Activated T-cell treated with anti-CD3 and anti-CD28 coated beads for 24 hours (primary cell): ENCODE results near the gene CCDC102B.
"Not testable (repeated sequence)": the region's sequence is repeated elsewhere in the genome, so short reads cannot be mapped to it uniquely, and the experiment has no call there.

Experiments used
- DNase-seq: peaks from one replicate; pipeline ENCODE4 v3.0.0-alpha.2; 2020; ENCODE audit warnings: low read depth

The CCDC102B gene

GRCh38 chr18:68797871-68798270 is at the start of gene CCDC102B:
CCDC102B (plus strand) TSS chr18:68798080; CDS start chr18:68836764, 38,684 bp downstream.
- DNase-seq: no peak

GRCh38 chr18:68757126-68757525 is 40.8 kb upstream of the CCDC102B start:
- DNase-seq: no peak

DNA sequence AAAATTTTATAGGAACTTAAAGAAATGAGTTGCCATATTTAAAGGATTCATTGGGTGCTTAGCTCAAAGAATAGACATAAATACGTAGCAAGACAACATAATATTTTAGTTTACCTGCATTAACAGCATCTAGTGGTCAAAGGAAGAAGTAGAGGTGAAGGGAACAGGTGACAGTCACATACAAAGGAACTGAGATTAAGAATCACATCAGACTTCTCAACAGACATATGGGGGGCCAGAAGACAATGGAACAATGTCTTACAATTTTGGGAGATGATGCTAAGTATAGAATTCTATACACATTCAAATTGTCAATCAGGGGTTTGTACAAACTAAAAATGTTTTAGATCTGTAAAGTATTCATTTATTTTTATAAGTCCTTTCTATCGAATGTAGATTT is 38.6 kb upstream of the CCDC102B start:
- no peak for DNase-seq

DNA sequence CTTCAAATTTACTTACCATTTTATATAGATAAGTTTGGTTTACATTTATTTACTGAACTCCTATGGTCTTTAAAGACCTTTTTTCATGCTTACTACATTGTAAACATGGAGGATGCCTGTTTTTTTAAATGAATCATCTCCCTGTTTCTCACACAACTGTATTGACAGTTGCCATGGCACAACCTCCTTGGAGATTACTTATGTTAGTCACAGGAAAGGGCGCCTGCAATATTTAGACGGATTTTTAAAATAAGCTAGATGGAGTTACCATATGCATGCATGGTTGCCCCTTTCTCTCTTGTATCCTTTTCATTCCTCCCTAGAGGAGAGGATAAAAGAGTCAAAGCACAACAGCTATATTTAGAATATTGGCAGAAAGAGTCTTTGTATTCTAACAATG is 34.8 kb upstream of the CCDC102B start:
- DNase-seq: no peak

DNA sequence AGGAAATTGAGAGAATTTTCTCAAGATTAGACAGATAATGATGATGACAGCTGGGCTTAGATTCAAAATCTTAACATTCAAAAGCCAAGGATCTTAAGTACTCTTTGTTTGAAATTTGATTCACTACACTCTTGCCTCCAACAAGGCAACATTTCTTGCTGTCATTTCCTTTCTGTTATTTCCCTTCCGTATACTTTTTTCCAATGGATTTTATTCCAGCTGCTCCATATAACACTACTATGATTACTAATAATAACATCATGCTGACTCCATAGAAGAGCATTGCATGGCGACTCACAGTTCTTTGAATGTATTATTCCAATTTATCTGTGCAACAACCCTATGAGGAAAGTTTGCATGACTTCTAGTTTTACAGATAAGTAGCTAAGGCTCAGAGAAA is 33.9 kb upstream of the CCDC102B start:
- no peak for DNase-seq

DNA sequence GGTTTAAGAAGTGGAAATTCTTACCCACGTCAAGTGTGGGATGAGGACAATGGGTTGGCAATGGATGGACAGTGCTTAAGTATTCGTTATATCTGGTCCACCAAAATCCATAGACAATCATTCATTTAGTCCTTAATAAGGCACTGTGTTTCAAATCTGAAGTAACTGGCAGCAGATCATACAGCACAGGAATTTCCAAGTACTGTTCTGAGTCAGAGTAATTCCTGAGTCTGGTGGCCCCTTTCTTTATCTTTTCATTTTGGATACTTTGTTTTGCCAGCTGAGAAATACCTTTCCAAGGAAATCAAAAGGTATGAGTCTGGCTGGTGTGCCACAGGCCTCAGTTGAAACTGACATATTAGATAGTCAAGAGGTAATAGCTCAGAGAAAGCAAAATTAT is 31.4 kb upstream of the CCDC102B start:
- no peak for DNase-seq

DNA sequence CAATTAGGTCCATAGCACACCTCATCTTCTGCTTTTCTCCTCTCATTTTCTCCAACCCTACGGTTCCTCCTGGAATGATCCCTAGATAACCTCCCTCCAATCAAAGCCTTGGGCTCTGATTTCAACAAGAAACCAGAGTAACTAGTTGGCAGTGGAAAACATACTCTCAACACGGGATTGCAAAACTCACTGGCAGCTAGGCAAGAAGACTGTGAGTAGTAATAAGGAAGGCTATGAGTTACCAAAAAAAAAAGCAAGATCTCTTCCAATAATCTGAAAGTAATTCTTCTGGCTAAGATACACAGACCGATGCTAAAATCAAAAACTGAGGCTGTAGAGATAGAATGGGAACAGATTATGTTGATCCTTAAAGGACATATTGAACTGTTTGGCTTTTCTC is 28.4 kb upstream of the CCDC102B start:
- DNase-seq: no peak

DNA sequence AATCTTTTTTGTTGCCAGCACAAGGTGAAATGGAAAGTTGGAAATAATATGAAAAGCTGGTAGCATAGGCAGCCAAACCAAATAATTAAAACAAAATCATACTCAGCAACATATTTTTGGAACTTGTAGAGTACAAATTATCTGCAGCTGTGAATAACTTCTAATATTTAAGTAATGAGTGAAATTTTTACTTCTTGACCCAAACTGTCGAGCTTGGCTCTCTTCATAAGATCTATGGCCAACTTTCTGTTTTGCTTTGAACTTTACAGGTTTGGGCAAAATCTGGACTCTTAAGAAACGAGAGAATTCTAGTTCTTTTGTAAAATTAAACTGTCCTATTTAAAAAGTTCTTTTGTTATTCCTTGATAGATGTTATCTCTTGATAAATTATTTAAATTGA is 25.6 kb upstream of the CCDC102B start:
- no peak for DNase-seq

DNA sequence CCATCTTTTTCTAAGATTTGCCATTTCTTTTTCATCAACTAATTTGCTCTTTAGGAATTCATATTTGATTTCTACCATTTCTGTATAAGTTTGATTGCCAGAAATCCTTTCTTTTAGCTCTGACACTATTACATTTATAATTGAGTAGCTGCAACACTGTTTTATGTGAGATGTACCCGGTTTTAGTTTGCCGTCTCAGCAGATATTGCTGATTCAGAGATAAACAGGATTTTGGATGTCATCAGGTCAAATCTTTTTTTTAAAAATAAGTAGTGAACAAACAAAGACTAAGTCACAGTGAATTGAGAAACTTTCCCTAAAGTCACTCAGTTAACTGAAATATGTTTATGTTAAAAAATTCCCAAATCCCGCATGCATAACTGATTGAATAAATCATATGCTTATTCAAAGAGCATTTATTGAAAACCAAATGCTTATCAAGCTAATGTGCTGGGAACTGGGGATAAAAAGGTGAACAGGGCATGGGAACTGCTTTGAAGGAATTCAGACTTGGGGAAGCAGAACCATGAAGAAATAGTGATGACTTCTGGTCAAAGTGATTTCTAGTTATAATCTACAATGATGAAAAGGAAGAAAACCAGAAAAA is 19.5 kb upstream of the CCDC102B start:
- DNase-seq: no peak

DNA sequence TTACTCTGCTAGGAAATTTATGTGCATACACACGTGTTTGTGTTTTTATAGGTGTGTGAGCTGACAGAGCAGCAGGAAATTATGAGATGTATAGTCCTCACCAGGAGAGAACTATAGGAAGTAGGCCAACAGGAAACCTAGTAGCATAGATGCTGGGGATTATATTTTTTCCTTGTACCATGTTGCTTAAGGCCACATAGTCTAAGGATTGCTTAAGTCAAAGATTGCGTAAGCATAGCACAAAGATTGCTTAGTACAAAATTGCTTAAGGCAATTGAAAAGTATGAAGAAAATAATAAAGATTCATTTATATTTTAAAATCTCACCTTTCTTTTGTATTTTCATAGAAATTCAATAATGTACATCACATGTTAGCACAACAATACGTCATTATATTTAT is 18.7 kb upstream of the CCDC102B start:
- DNase-seq: no peak

DNA sequence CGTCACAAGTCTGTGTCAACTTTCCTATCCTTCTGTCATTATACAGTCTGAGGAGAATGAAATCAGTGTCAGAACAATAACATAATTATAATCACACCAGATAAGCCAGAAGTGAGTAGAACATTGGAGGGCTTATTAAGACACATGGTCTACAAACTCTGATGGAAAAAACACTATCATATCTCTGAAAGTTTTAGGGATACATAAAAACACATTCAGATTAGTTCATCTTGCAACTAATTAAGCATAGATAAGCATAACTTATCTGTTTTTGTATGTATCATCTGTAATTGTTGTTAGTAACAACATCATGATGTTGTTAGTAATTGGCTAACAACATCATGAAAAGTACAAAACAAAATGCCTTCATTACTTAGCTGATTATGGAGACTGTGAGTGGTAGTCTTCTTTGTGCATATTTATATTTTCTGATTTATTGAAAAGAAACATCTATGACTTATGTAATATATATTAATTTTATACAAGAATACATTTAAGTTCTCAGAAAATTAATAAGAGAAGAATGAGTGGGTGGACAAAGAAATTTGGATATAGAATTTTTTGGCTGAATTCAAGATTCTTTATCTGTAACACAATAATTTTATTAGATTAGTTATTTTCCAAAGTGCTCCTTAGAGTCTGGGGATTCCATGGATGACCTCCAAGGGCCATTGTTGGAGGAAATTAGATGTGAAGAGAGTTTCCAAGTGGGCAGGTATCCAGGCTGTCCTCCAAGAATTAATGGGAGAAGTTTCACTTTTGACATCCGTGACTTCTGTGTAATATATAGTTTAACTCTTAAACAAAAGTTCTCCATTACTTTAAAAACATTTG is 16.9 kb upstream of the CCDC102B start:
- no peak for DNase-seq

DNA sequence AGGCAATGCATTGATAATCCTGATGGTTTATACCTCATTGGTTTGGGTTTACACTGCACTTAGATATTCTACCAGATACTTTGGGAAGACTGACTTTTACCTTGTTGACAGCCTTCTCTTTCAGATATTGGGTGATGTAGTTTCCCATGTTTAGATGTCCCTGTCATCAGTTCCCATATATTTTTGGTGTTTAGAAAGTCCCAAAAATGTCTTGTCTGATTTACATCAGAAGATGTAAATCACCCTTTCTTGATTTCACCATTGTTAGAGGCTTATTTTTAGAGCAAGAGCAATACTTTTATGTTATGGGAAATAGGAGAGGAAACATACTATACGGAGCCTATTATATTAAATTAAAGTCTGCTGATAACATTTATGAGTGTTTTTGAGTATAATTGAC is 14.4 kb upstream of the CCDC102B start:
- DNase-seq: no peak

DNA sequence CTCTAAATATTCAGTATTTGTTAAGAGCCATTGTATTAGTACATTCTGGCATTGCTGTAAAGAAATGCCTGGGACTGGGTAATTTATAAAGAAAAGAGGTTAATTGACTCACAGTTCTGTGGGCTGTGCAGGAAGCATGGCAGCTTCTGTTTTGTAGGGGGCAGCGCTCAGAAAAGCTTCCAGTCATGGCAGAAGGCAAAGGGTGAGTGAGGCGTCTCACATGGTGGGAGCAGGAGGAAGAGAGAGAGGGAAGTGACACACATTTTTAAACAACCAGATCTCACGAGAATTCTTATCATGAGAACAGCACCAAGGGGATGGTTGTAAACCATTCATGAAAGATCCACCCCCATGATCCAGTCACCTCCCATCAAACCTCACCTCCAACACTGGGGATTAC is 13.8 kb upstream of the CCDC102B start:
- DNase-seq: no peak

DNA sequence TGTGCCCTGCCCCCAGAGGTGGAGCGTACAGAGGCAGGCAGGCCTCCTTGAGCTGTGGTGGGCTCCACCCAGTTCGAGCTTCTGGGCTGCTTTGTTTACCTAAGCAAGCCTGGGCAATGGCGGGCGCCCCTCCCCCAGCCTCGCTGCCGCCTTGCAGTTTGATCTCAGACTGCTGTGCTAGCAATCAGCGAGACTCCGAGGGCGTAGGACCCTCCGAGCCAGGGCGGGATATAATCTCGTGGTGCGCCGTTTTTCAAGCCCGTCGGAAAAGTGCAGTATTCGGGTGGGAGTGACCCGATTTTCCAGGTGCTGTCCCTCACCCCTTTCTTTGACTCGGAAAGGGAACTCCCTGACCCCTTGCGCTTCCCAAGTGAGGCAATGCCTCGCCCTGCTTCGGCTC is 7.6 kb upstream of the CCDC102B start:
- DNase-seq: not testable (repeated sequence)

- no peak for DNase-seq
These were observed 6.1 kb upstream of the CCDC102B start for GRCh38 chr18:68791801-68792200.

DNA sequence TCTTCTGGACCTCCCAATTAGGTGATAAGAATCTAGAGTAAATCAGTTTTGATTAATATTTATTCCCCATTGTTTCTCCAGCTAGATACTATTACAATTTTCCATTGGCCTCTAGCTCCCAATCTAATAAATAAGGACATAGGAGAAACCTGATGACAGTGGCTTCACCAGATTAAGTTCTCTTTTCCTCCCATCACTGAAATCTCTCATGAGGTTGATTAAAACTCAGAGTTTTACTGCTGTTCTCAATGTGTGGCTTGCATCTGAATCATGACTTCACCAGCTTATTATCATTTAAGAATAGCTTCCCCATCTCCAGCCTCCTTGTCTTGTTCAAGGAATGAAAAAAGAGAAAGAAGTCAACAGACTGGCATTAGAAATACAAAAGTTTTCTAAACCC is 3.9 kb upstream of the CCDC102B start:
- DNase-seq: no peak

- DNase-seq: no peak
These were observed 767 bp upstream of the CCDC102B start for GRCh38 chr18:68796936-68797690.

- no peak for DNase-seq
These were observed 2.2 kb downstream of the CCDC102B start for GRCh38 chr18:68800075-68800474.

DNA sequence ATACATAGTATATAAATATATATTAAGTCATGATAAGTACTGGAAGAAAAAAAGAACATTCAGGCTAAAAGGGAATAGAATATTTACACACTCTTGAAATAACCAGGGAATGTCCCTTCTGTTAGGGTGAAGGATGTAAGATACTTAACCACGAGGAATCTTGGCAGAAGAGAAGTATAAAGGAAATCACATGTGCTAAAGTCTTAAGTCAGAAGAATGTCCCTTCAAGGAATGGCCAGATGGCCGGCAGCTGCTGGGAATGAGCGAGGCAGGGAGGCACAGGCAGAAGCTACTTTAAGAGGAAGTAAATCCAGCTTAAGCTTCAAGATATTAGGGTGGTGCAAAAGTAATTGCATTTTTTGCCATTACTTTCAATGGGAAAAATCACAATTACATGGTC is 5.5 kb downstream of the CCDC102B start:
- DNase-seq: no peak

- no peak for DNase-seq
These were observed 19.7 kb downstream of the CCDC102B start for GRCh38 chr18:68817584-68817983.

DNA sequence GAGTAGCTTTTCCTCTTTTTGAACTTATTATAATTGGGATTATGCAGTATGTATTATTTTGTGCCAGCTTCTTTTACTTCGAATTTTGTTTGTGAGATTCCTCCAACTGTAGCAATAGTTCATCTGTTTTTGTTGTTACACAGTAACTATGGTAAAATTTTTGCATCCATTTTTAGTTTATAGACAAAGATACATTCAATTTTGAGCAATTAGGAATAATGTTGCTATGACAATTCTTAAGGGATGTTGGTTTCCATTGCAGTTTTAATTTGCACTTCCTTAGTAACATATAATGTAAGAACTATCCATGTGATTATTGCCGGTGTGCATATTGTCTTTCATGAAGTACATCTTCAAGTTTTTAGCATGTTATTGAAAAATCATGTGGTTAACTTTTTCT is 20.7 kb downstream of the CCDC102B start:
- no peak for DNase-seq

GRCh38 chr18:68822926-68823325 is 25.0 kb downstream of the CCDC102B start:
- DNase-seq: no peak

- no peak for DNase-seq
These were observed 28.2 kb downstream of the CCDC102B start for GRCh38 chr18:68826121-68826520.
